Fibroblast of lung (primary cell): Measurements from ENCODE around the gene C1S. TPM values are rescaled to one million over a fixed set of nuclear protein-coding genes. Genes with fewer than 3 reads are reported as not detected.
"Not testable (repeated sequence)": the region's sequence is repeated elsewhere in the genome, so short reads cannot be mapped to it uniquely, and the experiment has no call there.

ENCODE experiments used
- DNase-seq, 2 donors: peaks; one replicate each; pipeline versions ENCODE4 v3.0.0 to v3.0.0-alpha.2; 2010; ENCODE audit warnings: low read depth in 2 of 2
- H2AFZ ChIP-seq: 2 replicates; pipeline ENCODE4 v1.5.1; 2012; ENCODE audit warnings: low read length, control low read depth, inconsistent platforms
- H3K27ac ChIP-seq: 2 replicates; pipeline ENCODE4 v1.5.1; 2011; ENCODE audit warnings: low read length, control low read depth; ENCODE audit not compliant: insufficient read depth
- H3K27me3 ChIP-seq: 2 replicates; pipeline ENCODE4 v1.5.1; 2011; ENCODE audit warnings: mild to moderate bottlenecking, low read length; ENCODE audit not compliant: control insufficient read depth, insufficient read depth
- H3K36me3 ChIP-seq: 2 replicates; pipeline ENCODE4 v1.5.1; 2011; ENCODE audit warnings: low read length; ENCODE audit not compliant: control insufficient read depth, insufficient read depth
- H3K4me1 ChIP-seq: 2 replicates; pipeline ENCODE4 v1.5.1; 2011; ENCODE audit warnings: low read length; ENCODE audit not compliant: control insufficient read depth, insufficient read depth; ENCODE audit errors: extremely low read depth
- H3K4me2 ChIP-seq: 2 replicates; pipeline ENCODE4 v1.5.1; 2011; ENCODE audit warnings: low read length, control low read depth; ENCODE audit not compliant: insufficient read depth; ENCODE audit errors: extremely low read depth
- H3K4me3 ChIP-seq, 4 experiments: fragments of 200-600 bp in 1 of 4; sonication (generic) in 1 of 4; replicated peaks in 1 of 4; 2 replicates each; pipeline ENCODE4 v1.5.1; 2011 to 2016; ENCODE audit warnings: low read length in 4 of 4, low read depth in 3 of 4, mild to moderate bottlenecking in 3 of 4, control low read depth in 2 of 4, inconsistent platforms in 1 of 4, mixed read lengths in 1 of 4; ENCODE audit not compliant: insufficient read depth in 1 of 4; ENCODE audit errors: control extremely low read depth in 1 of 4
- H3K79me2 ChIP-seq: 2 replicates; pipeline ENCODE4 v1.5.1; 2012; ENCODE audit warnings: mild to moderate bottlenecking, low read length, inconsistent platforms; ENCODE audit not compliant: control insufficient read depth, insufficient read depth
- H3K9ac ChIP-seq: 2 replicates; pipeline ENCODE4 v1.5.1; 2011; ENCODE audit warnings: mild to moderate bottlenecking, low read length, control low read depth; ENCODE audit not compliant: insufficient read depth
- H3K9me3 ChIP-seq: 2 replicates; pipeline ENCODE4 v1.5.1; 2012; ENCODE audit warnings: low read depth, low read length; ENCODE audit not compliant: control insufficient read depth, insufficient read depth
- H4K20me1 ChIP-seq: 2 replicates; pipeline ENCODE4 v1.5.1; 2011; ENCODE audit warnings: low read length; ENCODE audit not compliant: control insufficient read depth, insufficient read depth; ENCODE audit errors: extremely low read depth
- EZH2 ChIP-seq: IDR thresholded peaks from 2 replicates; pipeline ENCODE4 v1.5.1; 2012; ENCODE audit warnings: low read length, control low read depth, mild to moderate bottlenecking; ENCODE audit errors: missing control alignments
- polyA plus RNA-seq, 2 donors: library from polyadenylated mRNA; depleted of rRNA in 1 of 2; stranded (reverse) in 1 of 2; unstranded in 1 of 2; fragments of >200 nt; gene quantifications; 2 replicates each; pipeline ENCODE4 v1.2.1, GENCODE V29; 2011 to 2012; ENCODE audit warnings: missing spikeins in 1 of 2
- total RNA-seq: library from RNA; depleted of rRNA; stranded (reverse); fragments of >200 nt; gene quantifications from 2 replicates; pipeline ENCODE4 v1.2.1, GENCODE V29; 2014
- TF ChIP-seq, protein P1 (sequence below), 2 donors: IDR thresholded peaks in 1 of 2; conservative IDR thresholded peaks in 1 of 2; 1 replicate in 1 of 2; 2 replicates in 1 of 2; pipeline ENCODE4 v1.5.1; 2011 to 2012; ENCODE audit warnings: low read length in 2 of 2, control low read depth in 1 of 2, inconsistent platforms in 1 of 2, low read depth in 1 of 2, mild to moderate bottlenecking in 1 of 2

The C1S gene
- total and polyA plus RNA-seq, 2 donors (not counting 1 experiment from before 2014, with no cell fraction given) = 507 to 997 TPM

DNA sequence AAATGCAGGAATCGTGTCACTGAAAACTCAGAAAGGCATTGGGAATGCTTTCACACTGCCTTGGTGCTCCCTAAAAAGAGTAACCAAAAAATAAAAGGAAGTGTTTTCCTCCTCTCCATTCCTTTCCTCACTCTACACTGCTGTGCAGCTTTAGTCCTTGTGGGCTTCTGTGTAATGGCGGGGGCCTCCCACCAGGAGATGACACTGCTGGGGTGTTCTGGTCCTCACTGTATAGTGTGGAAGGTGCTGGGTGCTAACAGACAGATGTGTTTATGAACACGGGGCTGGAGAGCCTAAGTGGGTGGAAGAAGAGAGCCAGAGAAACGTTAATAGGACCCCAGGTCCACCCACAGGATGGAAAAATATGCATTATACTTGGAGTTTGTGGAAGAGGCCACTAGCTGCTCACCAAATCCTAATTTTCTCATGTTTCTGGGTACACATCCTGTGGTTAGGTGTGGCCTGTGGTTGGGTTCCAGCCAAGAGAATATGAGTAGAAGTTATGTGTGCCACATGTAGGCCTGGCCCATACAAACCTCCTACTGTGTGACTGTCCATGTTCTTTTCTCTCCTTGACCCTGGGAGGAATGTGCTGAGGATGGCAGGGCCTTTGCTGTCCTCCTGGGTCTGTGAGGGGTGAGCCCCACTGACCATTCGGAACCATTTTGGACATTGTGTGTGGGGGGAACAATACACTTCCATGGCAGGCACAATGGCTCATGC lies 14.0 kb upstream of the C1S start:
- no peak overlapping the region for H3K27ac ChIP-seq
- peaks cover 2% of the 10 kb centered on the region for H3K27me3 ChIP-seq
- H4K20me1 ChIP-seq = no peaks in the 10 kb centered on the region
- DNase-seq = no peak
- no peak overlapping the region for H3K9ac ChIP-seq
- no peak overlapping the region for H3K4me3 ChIP-seq
- H3K36me3 ChIP-seq = no peaks in the 10 kb centered on the region
- no peaks in the 10 kb centered on the region for H3K79me2 ChIP-seq
- no peak overlapping the region for H3K4me2 ChIP-seq
- H3K9me3 ChIP-seq = no peaks in the 10 kb centered on the region
- no peak overlapping the region for H2AFZ ChIP-seq
- TF ChIP-seq, protein P1, sequence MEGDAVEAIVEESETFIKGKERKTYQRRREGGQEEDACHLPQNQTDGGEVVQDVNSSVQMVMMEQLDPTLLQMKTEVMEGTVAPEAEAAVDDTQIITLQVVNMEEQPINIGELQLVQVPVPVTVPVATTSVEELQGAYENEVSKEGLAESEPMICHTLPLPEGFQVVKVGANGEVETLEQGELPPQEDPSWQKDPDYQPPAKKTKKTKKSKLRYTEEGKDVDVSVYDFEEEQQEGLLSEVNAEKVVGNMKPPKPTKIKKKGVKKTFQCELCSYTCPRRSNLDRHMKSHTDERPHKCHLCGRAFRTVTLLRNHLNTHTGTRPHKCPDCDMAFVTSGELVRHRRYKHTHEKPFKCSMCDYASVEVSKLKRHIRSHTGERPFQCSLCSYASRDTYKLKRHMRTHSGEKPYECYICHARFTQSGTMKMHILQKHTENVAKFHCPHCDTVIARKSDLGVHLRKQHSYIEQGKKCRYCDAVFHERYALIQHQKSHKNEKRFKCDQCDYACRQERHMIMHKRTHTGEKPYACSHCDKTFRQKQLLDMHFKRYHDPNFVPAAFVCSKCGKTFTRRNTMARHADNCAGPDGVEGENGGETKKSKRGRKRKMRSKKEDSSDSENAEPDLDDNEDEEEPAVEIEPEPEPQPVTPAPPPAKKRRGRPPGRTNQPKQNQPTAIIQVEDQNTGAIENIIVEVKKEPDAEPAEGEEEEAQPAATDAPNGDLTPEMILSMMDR (conservative IDR thresholded peaks at IDR 0.05 in 1 of 2, IDR thresholded peaks at IDR 0.05 in 1 of 2; ENCODE audit: low read depth in 1 of 2, low read length in 2 of 2) = no peak
- TF ChIP-seq EZH2 = no peak
- H3K4me1 ChIP-seq = no peaks in the 10 kb centered on the region

DNA sequence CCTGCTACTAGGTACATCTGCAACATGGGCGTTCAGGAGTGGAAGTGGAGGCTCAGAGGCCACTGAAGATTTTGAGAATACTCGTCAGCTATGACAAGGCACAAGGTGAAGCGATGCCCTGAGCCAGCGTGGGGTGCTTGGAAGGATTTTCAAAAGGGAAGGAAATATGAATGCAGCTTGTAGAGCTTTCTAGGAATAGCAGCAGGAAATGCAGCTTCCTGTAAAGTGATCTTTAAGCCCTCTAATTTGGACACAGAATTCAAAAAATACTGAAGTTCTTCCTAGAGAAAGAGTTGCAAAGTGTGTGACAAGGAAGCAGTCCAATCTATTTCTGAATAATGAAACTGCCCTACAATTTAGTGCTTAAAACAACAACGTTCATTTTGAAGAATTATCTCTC lies 13.2 kb upstream of the C1S start:
- Histone ChIP-seq H3K36me3 (no peaks in the 10 kb centered on the region), H3K9me3 (no peaks in the 10 kb centered on the region), H2AFZ (no peak overlapping the region), H4K20me1 (no peaks in the 10 kb centered on the region), H3K9ac (no peak overlapping the region), H3K79me2 (no peaks in the 10 kb centered on the region), H3K4me2 (no peak overlapping the region), H3K27me3 (peaks cover 5% of the 10 kb centered on the region), H3K4me3 (no peak overlapping the region), H3K27ac (no peak overlapping the region), H3K4me1 (no peaks in the 10 kb centered on the region)
- TF ChIP-seq, protein P1 (conservative IDR thresholded peaks at IDR 0.05 in 1 of 2, IDR thresholded peaks at IDR 0.05 in 1 of 2; ENCODE audit: low read depth in 1 of 2, low read length in 2 of 2) = no peak
- TF ChIP-seq EZH2 = no peak
- DNase-seq = no peak

DNA sequence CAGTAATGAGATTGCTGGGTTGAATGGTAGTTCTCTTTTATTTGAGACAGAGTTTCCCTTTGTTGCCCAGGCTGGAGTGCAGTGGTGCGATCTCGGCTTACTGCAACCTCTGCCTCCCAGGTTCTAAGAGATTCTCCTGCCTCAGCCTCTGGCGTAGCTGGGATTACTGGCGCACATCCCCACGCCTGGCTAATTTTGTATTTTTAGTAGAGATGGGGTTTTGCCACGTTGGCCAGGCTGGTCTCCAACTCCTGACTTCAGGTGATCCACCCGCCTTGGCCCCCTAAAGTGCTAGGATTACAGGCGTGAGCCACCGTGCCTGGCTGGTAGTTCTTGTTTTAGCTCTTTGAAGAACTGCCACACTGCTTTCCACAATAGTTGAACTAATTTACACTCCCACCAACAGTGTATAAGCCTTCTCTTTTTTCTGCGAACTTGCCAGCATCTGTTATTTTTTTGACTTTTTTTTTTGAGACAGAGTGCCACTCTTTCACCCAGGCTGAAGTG lies 11.0 kb upstream of the C1S start:
- H3K9me3 ChIP-seq, DNase-seq, H3K4me1 ChIP-seq, H3K27me3 ChIP-seq, H3K9ac ChIP-seq, H3K4me3 ChIP-seq, H2AFZ ChIP-seq, H3K4me2 ChIP-seq, H3K36me3 ChIP-seq, H4K20me1 ChIP-seq, H3K79me2 ChIP-seq, H3K27ac ChIP-seq: not testable (repeated sequence)

DNA sequence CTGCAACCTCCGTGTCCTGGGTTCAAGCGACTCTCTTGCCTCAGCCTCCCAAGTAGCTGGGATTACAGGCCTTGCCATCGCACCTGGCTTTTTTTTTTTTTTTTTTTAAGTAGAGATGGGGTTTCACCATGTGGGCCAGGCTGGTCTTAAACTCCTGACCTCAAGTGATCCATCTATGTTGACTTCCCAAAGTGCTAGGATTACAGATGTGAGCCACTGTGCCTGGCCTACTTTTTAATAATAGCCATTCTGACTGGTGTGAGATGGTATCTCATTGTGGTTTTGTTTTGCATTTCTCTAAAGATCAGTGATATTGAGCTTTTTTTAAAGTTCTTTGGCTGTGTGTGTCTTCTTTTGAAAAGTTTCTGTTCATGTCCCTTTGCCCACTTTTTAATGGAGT lies 10.5 kb upstream of the C1S start:
- H3K4me1 ChIP-seq, H3K9ac ChIP-seq, H3K27me3 ChIP-seq, H3K36me3 ChIP-seq, H3K79me2 ChIP-seq, DNase-seq, H3K9me3 ChIP-seq, H3K27ac ChIP-seq, H3K4me2 ChIP-seq, H2AFZ ChIP-seq, H3K4me3 ChIP-seq, H4K20me1 ChIP-seq: not testable (repeated sequence)
